ENCODE data around the gene BTBD6.

DNA sequence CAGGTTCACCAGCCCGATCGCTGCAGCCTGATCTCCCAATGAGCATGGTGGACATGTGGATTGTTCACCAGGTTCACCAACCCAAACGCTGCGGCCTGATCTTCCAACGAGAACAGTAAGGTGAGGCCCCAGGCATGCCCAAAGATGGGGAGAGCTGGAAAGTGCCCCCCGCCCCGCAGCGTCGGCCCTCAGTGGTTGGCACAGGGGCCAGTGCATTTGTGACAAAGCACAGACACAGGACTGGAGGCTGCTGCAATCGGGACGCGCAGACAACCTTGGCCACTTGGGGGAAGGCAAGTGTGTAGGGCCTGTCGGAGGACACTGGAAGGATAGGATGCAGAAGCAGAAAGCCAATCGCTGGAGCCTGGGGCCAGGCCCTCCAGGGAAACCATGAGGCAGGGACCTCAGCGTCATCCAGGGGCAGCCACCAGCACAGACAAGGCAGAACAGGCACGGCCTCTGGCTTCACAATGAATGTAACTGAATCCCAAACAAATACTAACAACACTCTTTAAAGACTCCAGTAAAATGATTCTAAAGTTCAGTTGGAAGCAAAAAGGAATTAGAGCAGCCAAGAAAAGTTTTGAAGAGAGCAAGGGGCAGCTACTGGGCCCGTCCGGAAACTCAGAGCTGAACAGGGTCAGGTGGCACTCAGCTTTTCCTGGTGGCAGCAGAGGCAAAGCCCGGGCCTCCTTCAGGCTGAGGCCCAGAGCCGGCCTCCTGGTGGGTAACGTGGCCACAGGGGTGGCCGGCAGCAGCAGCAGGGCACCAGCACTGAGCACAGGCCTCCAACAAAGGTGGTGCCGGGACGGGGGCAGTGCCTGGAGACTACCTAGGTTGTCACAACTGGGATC, 39.1 kb downstream of the BTBD6 start:
- TF ChIP-seq, protein P1, sequence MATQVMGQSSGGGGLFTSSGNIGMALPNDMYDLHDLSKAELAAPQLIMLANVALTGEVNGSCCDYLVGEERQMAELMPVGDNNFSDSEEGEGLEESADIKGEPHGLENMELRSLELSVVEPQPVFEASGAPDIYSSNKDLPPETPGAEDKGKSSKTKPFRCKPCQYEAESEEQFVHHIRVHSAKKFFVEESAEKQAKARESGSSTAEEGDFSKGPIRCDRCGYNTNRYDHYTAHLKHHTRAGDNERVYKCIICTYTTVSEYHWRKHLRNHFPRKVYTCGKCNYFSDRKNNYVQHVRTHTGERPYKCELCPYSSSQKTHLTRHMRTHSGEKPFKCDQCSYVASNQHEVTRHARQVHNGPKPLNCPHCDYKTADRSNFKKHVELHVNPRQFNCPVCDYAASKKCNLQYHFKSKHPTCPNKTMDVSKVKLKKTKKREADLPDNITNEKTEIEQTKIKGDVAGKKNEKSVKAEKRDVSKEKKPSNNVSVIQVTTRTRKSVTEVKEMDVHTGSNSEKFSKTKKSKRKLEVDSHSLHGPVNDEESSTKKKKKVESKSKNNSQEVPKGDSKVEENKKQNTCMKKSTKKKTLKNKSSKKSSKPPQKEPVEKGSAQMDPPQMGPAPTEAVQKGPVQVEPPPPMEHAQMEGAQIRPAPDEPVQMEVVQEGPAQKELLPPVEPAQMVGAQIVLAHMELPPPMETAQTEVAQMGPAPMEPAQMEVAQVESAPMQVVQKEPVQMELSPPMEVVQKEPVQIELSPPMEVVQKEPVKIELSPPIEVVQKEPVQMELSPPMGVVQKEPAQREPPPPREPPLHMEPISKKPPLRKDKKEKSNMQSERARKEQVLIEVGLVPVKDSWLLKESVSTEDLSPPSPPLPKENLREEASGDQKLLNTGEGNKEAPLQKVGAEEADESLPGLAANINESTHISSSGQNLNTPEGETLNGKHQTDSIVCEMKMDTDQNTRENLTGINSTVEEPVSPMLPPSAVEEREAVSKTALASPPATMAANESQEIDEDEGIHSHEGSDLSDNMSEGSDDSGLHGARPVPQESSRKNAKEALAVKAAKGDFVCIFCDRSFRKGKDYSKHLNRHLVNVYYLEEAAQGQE (IDR thresholded peaks at IDR 0.05; ENCODE audit: low read depth), result no peak
- TF ChIP-seq RAD21 (IDR thresholded peaks at IDR 0.05; ENCODE audit: low read depth) (no peak), FOXM1 (IDR thresholded peaks at IDR 0.05; ENCODE audit: borderline replicate concordance, low read depth) (no peak)
- TF ChIP-seq, protein P2, sequence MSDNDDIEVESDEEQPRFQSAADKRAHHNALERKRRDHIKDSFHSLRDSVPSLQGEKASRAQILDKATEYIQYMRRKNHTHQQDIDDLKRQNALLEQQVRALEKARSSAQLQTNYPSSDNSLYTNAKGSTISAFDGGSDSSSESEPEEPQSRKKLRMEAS (IDR thresholded peaks at IDR 0.05), result no peak
